ENCODE data around the gene FUT4. TPM values are rescaled to one million over a fixed set of nuclear protein-coding genes. Genes with fewer than 3 reads are reported as not detected.
A peak's percentile ranks its signal among the peaks of the same experiment; 100 is the strongest.
"Not testable (repeated sequence)": the region's sequence is repeated elsewhere in the genome, so short reads cannot be mapped to it uniquely, and the experiment has no call there.

The FUT4 gene, protein sequence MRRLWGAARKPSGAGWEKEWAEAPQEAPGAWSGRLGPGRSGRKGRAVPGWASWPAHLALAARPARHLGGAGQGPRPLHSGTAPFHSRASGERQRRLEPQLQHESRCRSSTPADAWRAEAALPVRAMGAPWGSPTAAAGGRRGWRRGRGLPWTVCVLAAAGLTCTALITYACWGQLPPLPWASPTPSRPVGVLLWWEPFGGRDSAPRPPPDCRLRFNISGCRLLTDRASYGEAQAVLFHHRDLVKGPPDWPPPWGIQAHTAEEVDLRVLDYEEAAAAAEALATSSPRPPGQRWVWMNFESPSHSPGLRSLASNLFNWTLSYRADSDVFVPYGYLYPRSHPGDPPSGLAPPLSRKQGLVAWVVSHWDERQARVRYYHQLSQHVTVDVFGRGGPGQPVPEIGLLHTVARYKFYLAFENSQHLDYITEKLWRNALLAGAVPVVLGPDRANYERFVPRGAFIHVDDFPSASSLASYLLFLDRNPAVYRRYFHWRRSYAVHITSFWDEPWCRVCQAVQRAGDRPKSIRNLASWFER
- 1 to 10 TPM; 2.9 to 3.2 TPM for total RNA-seq
- long read RNA-seq, full-length matches to known transcripts = 2 of 2 reads
- long read RNA-seq, partial matches to known transcripts = 0 of 2 reads
- long read RNA-seq, other reads (novel, unspliced or antisense) = 0 of 2 reads

DNA sequence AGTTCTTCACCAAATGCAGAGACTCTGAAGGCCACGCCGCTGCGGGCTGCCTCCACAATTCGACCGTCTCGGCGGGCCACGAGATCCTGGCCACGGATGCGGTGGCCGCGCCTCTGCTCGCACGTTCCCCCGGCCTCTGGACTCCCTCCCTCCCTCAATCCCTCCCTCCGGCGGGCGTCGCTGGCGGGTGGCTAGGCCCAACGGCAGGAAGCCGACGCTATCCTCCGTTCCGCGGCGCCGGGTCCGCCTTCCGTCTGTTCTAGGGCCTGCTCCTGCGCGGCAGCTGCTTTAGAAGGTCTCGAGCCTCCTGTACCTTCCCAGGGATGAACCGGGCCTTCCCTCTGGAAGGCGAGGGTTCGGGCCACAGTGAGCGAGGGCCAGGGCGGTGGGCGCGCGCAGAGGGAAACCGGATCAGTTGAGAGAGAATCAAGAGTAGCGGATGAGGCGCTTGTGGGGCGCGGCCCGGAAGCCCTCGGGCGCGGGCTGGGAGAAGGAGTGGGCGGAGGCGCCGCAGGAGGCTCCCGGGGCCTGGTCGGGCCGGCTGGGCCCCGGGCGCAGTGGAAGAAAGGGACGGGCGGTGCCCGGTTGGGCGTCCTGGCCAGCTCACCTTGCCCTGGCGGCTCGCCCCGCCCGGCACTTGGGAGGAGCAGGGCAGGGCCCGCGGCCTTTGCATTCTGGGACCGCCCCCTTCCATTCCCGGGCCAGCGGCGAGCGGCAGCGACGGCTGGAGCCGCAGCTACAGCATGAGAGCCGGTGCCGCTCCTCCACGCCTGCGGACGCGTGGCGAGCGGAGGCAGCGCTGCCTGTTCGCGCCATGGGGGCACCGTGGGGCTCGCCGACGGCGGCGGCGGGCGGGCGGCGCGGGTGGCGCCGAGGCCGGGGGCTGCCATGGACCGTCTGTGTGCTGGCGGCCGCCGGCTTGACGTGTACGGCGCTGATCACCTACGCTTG is at the start of gene FUT4:
FUT4 (plus strand) TSS at position 227 of the 951 bp plus-strand sequence; CDS start at position 440, 213 bp downstream.
- intact Hi-C loops (cut with DNase I) = no loop called here
- peak; percentile 91 to 96 for ATAC-seq
- peak; percentile 90 for DNase-seq

DNA sequence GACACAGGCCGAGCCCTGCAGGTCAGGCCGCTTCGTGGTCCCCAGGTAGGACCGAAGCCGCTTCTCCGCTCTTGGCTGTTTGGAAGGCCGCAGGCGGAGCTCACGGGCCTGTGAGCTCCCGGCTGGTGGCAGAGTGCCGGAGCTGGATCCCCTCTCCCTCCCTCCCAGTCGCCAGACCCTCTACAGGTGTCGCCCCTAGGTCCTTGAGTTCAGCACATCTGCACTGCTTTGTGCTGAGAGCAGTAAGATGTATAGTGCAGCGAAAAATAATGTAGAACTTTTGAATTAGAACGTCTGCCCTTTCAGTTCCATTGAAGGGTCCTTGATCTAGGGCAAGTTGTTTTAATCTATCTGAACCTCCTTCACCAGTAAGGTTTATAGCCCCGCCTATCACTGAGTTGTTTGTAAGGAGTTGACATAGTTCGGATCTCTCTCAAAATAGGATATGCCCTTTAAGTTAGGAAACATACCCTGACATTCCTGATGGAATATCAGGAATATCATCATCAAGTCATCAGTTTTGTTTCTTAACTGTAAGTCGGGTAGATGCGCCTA is 49.5 kb upstream of the FUT4 start:
- DNase-seq (no peak), ATAC-seq (peak; percentile 54 to 78)
- intact Hi-C loops (cut with DNase I) = no loop called here

DNA sequence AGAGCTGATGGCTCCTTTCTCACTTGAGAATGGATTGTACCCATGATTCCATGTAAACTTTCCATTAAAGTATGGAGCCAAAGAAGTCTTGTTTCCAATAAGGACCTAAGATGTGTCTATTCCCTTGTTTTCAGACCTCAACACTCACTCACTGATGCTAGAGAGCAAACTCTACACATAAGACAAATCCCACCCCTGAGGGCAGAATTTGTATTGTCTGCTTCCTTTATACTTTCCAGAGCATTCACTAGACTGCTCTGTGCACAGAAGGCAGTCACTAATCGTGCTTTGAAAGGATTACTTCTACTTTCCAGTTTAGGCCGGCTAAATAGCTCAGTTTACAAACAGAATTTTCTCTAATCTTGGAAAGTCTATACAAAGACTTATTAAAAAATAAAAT is 43.5 kb upstream of the FUT4 start:
- DNase-seq (no peak), ATAC-seq (no peak)
- intact Hi-C loops (cut with DNase I) = loop anchor here in 1 of 2 donors (10.0 kb wide), 1 partner anchor 605 kb away; no protein-coding TSS in a partner anchor

DNA sequence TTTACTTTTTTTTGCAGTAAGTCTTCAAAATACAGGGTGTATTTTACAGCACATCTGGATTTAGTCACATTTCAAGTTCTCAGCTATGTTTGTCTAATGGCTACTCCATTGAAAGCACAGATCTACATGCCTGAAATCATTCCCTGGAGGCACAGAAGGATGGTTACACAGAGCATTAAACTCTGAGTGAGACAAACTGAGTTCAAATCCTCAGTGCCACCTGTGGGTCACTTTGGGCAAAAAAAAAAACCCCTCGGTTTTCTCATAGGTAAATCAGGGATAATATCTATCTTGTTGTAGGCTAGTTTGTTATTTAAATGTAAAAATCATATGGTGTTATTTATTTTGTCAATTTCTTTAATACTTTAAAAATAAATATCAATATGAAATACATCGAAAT is 42.2 kb upstream of the FUT4 start:
- intact Hi-C loops (cut with DNase I) = loop anchor here in 1 of 2 donors (10.0 kb wide), 1 partner anchor 607 kb away; no protein-coding TSS in a partner anchor
- DNase-seq (no peak), ATAC-seq (no peak)

DNA sequence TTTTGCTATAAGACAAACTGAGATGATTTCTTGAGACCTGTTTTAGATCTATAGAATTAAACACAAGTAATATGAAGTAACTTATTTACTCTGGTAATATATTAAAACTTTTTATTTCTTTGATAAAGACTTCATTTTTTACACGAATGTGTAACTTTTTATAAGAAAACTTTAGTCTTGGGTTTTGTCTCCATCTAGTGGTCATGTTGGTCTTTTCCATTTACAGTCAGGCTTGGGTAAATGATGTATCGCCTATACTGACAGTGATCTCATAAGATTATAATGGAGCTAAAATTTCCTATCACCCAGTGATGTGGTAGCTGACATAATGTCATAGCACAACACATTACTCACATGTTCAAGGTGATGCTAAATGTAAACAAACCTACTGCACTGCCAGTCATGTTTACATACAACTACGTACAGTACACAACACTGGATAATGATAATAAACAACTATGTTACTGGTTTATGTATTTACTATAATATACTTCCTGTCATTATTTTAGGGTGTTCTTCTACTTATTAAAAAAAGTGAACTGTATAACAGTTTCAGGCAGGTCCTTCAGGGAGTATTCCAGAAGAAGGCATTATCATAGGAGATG is 38.9 kb upstream of the FUT4 start:
- ATAC-seq (no peak), DNase-seq (no peak)
- intact Hi-C loops (cut with DNase I) = loop anchor here in 1 of 2 donors (10.0 kb wide), 1 partner anchor 610 kb away; no protein-coding TSS in a partner anchor

DNA sequence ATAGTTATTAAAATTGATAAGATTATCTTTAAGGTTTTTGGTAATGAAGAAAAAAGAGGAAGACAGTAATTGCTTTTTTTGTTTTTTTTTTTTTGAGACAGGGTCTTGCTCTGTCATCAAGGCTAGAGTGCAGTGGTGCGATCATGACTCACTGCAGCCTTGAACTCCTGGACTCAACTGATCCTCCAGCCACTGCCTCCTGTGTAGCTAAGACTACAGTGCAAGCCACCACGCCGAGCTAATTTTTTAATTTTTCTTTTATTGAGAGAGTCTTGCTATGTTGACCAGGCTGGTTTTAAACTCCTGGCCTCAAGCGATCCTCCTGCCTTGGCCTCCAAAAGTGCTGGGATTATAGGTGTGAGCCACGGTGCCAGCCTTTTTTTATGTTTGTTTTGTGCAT is 37.2 kb upstream of the FUT4 start:
- intact Hi-C loops (cut with DNase I) = loop anchor here in 1 of 2 donors (10.0 kb wide), 1 partner anchor 612 kb away; no protein-coding TSS in a partner anchor
- not testable (repeated sequence) for ATAC-seq, DNase-seq

DNA sequence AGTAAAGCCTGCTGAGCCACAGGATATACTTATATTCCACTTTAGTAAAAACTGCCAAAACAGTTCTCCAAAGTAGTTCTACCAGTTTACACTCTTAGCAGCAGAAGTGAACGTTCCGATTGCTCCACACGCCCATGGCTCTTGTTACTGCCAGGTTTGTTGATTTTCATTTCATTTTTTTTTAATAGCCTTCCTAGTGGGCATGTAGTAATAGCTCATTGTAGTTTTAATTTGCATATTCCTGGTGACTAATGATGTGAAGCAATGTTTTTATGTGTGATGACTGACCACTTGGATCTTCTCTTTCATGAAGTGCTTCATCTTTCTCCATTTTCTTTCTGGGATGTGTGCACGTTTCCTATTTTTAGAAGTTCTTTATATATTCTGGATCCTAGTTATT is 36.2 kb upstream of the FUT4 start:
- DNase-seq = no peak
- ATAC-seq = no peak
- intact Hi-C loops (cut with DNase I) = loop anchor here in 1 of 2 donors (10.0 kb wide), 1 partner anchor 613 kb away; no protein-coding TSS in a partner anchor

DNA sequence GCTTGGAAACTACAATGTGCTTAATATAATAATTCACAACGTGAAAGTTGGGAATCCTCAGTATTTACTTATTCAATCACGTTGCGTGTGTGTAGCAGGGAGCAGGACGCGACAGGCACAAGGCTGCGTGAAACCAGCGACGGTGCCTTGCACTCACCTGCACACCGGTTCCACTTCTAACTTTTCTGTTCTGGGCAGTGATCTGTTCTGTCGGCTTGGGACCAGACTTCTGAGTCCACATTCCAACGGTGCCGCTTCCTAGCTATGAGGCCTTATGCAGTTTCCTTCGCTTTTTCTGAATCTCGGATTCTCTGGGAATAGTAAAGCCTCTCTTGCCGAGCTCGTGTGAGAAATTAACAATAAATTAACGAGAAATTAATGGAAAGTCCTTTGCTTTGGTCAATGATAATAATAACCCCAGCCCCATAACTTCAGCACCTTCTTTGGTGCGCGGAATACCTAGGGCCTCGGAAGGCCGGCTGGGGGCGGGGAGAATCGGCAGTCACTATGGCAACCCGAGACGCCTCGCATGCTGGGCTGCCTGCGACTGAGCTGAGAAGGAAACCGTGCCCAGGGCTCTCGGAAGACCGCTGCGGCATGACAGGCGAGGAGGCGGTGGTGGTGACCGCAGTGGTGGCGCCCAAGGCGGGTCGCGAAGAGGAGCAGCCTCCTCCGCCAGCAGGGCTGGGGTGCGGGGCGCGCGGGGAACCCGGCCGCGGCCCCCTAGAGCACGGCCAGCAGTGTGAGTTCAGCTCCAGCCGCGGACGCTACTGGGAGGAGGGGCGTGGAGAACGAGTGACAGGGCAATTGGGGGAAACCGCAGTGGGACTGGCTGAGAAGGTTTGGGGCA is 31.6 kb upstream of the FUT4 start, which contains the start of gene C11orf97:
C11orf97 (plus strand) TSS at position 530 of the 850 bp plus-strand sequence; CDS start at position 598, 68 bp downstream.
- DNase-seq (peak; percentile 67), ATAC-seq (peak; percentile 92 to 93)
- intact Hi-C loops (cut with DNase I) = no loop called here

DNA sequence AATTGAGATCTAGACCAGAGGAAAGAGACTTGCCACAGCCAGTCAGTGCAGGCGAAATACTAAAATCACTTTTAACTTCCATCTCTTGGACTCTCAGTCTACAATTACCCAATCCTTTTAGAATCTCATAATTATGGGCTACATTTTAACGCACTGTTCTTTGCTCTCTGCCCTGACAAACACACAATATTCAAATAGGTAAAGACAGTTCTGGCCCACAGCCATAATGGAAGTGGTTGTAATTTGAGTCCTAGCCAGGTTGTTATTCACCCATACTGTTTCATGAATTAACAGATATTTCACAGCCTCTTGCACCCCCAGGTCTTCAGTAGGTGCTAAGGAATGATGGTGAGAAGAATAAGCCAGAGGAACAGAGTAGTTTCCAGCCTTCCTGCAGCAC is 30.6 kb upstream of the FUT4 start:
- intact Hi-C loops (cut with DNase I) = no loop called here
- no peak for DNase-seq
- ATAC-seq = no peak

DNA sequence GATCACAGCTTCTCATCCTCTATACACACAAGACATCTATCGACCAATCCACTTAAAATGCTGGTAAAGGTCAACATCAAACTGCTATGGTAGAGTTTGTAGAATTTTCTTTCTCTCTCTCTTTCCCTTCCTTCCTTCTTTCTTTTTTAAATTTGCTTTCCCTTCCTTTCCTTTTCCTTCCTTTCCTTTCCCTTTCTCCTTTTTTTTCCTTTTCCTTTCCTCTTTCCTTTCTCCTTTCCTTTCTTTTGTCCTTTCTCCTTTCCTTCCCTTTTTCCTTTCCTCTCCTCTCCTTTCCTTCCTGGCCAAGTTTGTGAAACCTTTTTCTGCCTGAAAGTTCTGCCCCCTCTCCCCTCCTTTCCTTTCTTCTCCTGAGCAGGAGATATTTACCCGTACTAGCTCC is 28.3 kb upstream of the FUT4 start:
- DNase-seq (no peak), ATAC-seq (no peak)
- intact Hi-C loops (cut with DNase I) = no loop called here

DNA sequence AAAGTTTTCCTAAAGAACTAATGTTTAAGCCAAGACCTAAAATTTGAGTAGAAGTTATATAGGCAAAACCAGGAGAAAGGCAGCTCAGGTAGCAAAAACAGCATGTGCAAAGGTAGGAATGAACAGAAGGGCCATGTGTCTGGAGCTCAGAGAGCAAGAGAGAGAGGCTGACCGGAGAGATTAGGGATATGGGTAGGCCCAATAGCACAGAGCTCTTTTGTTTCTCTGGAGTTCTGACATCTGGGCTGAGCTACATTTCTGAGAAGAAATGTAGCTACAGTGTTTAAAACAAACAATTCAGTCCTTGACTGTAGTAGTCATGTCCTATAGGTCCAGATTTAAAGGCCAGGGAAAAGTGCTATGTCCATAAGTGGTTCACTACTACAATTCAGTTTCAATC is 27.0 kb upstream of the FUT4 start:
- no peak for ATAC-seq
- DNase-seq = no peak
- intact Hi-C loops (cut with DNase I) = no loop called here

DNA sequence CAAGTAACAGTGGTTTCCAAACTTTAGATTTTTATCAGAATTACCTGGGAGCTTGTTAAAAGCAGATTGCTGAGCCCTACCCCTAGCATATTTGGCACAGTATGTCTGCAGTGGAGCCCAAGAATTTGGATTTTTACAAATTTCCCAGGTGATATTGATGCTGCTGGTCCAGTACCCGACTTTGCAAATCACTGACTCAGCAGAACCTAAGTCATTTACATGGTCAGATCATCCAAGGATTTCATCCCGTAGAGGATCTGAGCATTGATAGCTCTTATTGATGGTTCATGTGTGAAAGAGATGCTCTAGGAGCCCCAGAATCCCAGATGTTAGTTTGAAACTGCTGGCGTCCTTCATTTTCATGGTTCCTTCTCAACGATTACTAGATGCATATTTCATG is 25.4 kb upstream of the FUT4 start:
- no peak for ATAC-seq
- intact Hi-C loops (cut with DNase I) = loop anchor here in 1 of 2 donors (2.0 kb wide), 1 partner anchor 45 kb away; no protein-coding TSS in a partner anchor
- no peak for DNase-seq

DNA sequence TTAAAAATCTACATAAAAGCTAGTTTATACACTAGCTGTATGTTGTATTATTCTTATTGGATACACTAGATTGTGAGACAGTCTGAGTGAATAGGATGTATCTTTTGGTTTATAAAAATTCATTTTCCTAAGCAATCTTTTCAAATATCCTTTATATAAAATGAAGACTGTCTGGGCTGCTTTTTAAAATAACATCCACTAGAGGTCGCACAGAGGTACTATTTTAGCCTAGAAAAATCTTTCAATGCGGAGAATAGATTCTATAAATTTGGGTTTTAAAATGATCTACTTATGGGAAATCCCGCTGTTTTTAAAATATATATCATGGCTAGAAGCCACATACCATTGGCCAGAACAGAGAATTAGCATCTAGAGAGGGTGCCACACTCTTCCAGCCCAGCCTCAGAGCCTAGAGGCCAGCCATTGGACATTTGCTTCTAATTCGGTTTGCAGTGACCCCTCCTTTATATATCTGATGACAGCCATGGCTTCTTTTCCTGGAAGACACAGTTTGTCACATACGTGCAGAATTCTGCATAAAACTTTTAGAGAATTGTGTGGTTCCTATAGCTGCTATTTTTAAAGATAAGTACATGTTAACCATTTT is 24.1 kb upstream of the FUT4 start:
- intact Hi-C loops (cut with DNase I) = loop anchor here in 1 of 2 donors (2.0 to 5.0 kb wide), 2 partner anchors 43 to 83 kb away; no protein-coding TSS in a partner anchor
- ATAC-seq = peak; percentile 23 to 44
- no peak for DNase-seq

DNA sequence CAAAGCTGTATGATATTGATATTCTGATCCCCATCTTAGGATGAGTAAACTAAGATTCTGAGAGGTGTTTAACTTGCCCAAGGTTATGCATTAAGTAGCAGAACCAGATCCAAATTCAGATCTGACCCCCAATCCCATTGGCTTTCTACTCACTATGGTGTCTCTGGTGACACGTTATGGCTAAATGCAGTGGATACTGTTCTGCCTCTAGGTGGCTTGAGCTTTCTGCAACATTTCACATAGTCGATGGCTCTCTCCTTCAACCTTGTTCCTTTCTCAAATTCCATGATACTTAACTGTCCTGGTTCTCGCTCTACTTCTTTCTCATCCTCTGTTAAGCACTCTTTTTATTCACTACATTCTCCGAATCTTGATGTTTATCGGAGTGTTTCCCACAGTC is 22.0 kb upstream of the FUT4 start:
- ATAC-seq = peak; percentile 44 to 61
- intact Hi-C loops (cut with DNase I) = loop anchor here in 1 of 2 donors (5.0 kb wide), 1 partner anchor 81 kb away; no protein-coding TSS in a partner anchor
- no peak for DNase-seq

DNA sequence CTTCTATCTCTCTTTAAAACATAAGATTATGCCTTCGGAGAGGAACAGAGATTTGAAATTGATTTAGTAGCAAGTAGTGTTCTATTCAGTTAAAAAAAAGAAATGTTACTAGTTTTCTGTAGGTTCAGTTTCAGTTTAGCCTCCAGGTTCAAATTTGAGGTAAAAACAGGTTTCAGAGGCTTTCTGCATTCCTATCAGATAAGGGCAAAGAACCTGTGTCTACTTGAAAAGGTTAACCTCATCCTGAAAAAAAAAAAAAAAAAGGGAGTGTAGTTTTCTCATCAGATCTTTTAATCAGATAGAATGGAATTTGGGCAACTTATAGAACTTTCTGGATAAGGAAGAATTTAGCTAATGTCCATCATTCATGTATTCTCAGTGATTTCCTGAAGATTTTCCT is 19.4 kb upstream of the FUT4 start:
- ATAC-seq = no peak
- intact Hi-C loops (cut with DNase I) = loop anchor here in 1 of 2 donors (5.0 kb wide), 1 partner anchor 78 kb away; no protein-coding TSS in a partner anchor
- DNase-seq = no peak

DNA sequence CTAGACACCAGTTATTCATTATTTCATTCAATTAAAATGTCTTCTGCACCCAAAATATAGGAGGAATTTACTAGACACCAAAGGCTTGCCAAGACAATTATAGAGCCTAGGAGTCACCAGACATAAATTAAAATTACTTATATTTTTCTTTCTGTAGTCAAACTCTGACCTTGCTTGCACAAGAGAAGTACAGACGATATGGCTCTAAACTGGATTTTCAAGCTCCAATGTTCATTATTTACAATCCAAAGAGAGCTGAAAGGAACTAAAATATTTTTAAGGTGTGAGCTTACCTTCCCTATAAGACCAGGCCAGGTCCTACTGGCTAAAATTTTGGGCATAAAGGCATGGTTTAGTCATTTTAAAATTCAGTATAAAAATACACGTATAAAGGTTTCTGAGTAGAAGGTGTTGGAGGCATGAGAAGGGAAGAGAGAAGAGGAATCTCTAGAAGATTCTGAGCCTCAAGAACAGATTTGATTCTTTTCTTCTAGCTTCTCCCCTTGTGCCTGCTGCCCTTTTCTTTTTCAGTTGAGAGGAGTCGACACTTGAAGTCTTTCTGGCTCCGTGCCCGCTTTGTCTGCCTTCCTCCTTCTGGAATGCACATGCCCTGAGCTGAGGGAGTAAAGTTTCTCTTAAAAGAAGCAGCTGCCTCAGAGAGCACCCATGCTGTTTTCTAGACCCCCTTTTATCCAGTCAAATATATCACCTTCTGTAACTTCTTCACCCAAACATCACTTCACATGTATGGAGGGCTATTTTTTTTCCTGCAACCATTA is 18.0 kb upstream of the FUT4 start:
- DNase-seq (peak; percentile 81), ATAC-seq (peak in 1 of 2 donors; percentile 50)
- intact Hi-C loops (cut with DNase I) = no loop called here

All from left cardiac atrium (tissue), 4 donors.